Astrocyte of the spinal cord (primary cell): ENCODE measurements around the gene P3H2.
A peak's percentile ranks its signal among the peaks of the same experiment; 100 is the strongest.

ENCODE experiments used
- DNase-seq: peaks from one replicate; pipeline ENCODE4 v3.0.0; 2011; ENCODE audit warnings: low read depth, low spot score
- H3K4me3 ChIP-seq: 2 replicates; pipeline ENCODE4 v1.5.1; 2011; ENCODE audit warnings: low read depth, mild to moderate bottlenecking, low read length, moderate library complexity
- in situ Hi-C: cut with HindIII; loops from 2 replicates; pipeline ENCODE4 v1.10.0; 2017; ENCODE audit warnings: low sequenced_read_pairs
- TF ChIP-seq, protein P1 (sequence below): IDR thresholded peaks from 2 replicates; pipeline ENCODE4 v1.5.1; 2012; ENCODE audit warnings: low read depth, mild to moderate bottlenecking, low read length, inconsistent platforms

Gene P3H2

DNA sequence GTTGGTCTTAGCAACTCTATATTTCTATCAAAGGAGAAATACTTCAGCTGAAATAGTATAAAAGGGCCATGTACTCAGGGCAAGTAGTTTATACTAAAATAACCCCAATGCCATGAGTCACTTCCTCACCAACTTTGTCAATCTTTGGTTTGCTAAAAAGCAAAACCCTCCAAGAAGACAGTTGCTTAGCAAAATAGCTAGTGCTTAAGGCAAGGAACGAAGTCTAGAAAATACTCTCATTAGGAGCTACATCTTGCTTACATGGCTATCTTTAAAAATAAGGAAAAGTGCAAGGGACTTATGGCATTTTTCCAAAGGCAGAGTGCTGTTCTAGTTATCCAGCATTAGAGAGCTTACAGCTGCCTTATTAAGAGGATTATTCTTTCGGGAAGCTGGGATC is 28.4 kb downstream of the P3H2 start:
- DNase-seq = peak; percentile 87
- in situ Hi-C loops = no loop called here
- TF ChIP-seq, protein P1, sequence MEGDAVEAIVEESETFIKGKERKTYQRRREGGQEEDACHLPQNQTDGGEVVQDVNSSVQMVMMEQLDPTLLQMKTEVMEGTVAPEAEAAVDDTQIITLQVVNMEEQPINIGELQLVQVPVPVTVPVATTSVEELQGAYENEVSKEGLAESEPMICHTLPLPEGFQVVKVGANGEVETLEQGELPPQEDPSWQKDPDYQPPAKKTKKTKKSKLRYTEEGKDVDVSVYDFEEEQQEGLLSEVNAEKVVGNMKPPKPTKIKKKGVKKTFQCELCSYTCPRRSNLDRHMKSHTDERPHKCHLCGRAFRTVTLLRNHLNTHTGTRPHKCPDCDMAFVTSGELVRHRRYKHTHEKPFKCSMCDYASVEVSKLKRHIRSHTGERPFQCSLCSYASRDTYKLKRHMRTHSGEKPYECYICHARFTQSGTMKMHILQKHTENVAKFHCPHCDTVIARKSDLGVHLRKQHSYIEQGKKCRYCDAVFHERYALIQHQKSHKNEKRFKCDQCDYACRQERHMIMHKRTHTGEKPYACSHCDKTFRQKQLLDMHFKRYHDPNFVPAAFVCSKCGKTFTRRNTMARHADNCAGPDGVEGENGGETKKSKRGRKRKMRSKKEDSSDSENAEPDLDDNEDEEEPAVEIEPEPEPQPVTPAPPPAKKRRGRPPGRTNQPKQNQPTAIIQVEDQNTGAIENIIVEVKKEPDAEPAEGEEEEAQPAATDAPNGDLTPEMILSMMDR = no peak
- no peak overlapping the region for H3K4me3 ChIP-seq

DNA sequence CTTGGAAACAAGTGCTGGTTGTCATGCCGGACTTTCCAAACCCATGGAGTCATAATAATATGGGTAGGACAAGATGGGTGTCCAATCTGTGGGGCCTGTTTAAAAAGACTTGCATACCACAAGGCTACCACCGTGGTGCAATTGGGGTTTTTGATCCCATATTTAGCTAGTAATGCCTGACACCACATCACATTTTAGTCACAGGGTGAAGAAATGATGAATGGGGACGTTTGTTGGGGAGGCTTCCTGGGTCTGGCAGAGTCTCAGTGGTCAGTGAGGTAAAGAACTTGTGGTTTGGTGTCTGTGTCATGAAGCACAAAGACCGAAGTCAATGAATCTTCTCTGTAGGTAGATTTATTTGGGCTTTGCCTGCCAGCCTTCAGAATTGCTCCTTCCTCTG is 31.0 kb downstream of the P3H2 start:
- in situ Hi-C loops = no loop called here
- peak; percentile 39 for DNase-seq
- TF ChIP-seq, protein P1 = no peak
- no peak overlapping the region for H3K4me3 ChIP-seq

DNA sequence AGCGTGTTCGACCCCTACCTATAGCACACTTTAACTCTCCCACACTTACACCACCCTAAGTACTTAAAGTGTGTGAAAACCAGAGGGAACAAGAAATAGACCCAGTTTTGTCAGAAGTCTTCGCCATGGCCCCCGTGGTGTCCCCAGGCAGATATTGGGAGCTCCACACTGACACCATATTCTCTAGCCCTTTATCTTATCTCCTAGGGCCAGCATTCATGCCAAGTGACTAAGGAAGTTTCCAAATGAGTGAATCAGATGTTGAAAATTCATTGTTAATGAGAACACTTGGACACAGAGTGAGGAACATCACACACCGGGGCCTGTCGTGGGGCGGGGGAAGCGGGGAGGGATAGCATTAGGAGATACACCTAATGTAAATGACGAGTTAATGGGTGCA is 31.8 kb downstream of the P3H2 start:
- no peak for DNase-seq
- no peak overlapping the region for H3K4me3 ChIP-seq
- TF ChIP-seq, protein P1 = no peak
- in situ Hi-C loops = no loop called here

DNA sequence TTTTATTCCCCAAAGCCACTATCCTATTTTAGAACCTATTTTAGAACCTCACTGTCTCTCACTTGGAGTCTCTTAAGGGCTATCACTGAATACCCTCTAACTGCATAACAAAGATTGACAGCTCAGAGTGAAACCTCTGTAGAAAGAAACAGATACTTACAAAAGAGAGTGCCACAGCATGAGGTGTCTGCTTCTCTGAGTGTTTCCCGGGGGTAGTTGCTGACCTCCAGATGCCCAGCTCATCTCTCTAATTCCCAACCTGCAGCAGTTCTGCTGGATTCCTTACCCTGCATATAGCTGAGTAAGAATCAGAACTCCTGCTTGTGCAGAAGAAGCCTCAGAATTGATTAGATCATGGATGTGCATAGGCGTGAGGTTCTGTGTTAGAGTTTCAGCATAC is 34.5 kb downstream of the P3H2 start:
- in situ Hi-C loops = no loop called here
- H3K4me3 ChIP-seq = no peak overlapping the region
- TF ChIP-seq, protein P1 = no peak
- DNase-seq = no peak

DNA sequence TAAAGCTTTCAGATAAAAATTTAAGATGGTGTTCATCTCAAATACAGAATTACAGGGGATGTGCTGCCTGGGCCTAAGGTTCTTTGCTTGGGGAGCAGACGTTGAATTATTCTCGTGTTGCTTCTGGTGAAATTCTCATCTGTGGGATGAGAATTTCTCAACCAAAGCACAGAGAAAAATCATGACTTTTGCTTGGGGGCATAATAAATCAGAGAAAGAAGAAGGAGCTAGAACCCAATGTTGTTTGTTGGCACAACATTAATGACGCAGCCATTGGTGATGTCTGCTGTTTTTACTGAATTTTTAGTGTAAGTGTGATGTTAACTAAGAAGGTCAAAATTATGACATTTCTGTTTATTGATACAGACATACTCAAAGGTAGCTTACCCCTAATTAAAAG is 35.7 kb downstream of the P3H2 start:
- no peak for DNase-seq
- H3K4me3 ChIP-seq = no peak overlapping the region
- TF ChIP-seq, protein P1 = no peak
- in situ Hi-C loops = no loop called here

DNA sequence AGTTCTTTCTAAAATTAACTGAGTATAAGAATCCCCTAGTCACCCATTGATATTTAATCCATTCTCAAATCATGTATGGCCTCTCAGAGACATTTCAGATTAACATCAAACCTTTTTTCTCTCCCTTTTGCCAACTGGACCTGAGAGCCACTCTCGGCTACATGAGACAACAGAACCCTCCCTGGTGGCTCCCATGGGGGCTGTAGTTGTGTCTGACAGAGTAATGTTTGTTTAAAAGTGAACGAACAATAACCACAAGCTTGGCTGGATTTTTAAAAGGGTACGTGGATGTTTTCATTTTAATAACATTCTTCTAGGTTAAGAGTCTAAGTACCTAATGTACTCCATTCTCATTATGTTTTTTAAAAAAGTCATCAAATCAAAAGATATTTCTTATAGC is 37.1 kb downstream of the P3H2 start:
- in situ Hi-C loops = no loop called here

More for the DNA sequence above, 37.1 kb downstream of the P3H2 start:
- no peak overlapping the region for H3K4me3 ChIP-seq
- peak; percentile 34 for DNase-seq
- TF ChIP-seq, protein P1 = no peak
